Colonic mucosa (tissue), 4 donors: Measurements from ENCODE around the gene C1R. TPM values are rescaled to one million over a fixed set of nuclear protein-coding genes. Genes with fewer than 3 reads are reported as not detected.
"Not testable (repeated sequence)": the region's sequence is repeated elsewhere in the genome, so short reads cannot be mapped to it uniquely, and the experiment has no call there.

Source experiments
- DNase-seq: peaks from one replicate; pipeline ENCODE4 v3.0.0-alpha.2; 2020
- H3K27ac ChIP-seq: fragments of 200-600 bp; one replicate; pipeline ENCODE4 v1.8.0; 2021
- H3K27me3 ChIP-seq: fragments of 200-600 bp; one replicate; pipeline ENCODE4 v1.8.0; 2021
- H3K36me3 ChIP-seq: fragments of 200-600 bp; one replicate; pipeline ENCODE4 v1.8.0; 2021
- H3K4me1 ChIP-seq: fragments of 200-600 bp; one replicate; pipeline ENCODE4 v1.8.0; 2021; ENCODE audit warnings: mild to moderate bottlenecking
- H3K4me3 ChIP-seq: fragments of 200-600 bp; one replicate; pipeline ENCODE4 v1.8.0; 2021
- H3K9ac ChIP-seq, 2 donors: one replicate each; pipeline ENCODE4 v1.7.0; 2013; ENCODE audit warnings: control low read depth in 2 of 2, low read depth in 2 of 2, low read length in 2 of 2
- H3K9me3 ChIP-seq: fragments of 200-600 bp; one replicate; pipeline ENCODE4 v1.8.0; 2021
- CTCF ChIP-seq: fragments of 200-600 bp; IDR thresholded peaks from one replicate; pipeline ENCODE4 v1.8.0; 2022; ENCODE audit warnings: antibody characterized with exemption, mild to moderate bottlenecking
- intact Hi-C: fragments of 100-400 bp; cut with DNase I; formaldehyde crosslinking; loops from one replicate; pipeline ENCODE4 v1.14.1; 2022
- total RNA-seq, 2 donors: library from RNA; stranded (reverse); fragmentation: NEBNext Ultra II Directional in 1 of 2; extraction: Animal tissue kit (Norgen Biotek cat#: 25700) in 1 of 2; gene quantifications; one replicate each; pipeline ENCODE4 v1.2.1, GENCODE V29; 2021
- donor health status: healthy.
- donor health status: DM: no; HTN: no; CAD: no.
- donor health status: DM: no; HTN: no; CAD: no.

C1R gene
- total RNA-seq, 2 donors from 2014 or later, result 40.1 to 104 TPM

GRCh38 chr12:7059780-7060179 is 32.5 kb downstream of the C1R start:
- H3K4me3 ChIP-seq, result no peak overlapping the region
- intact Hi-C loops, result no loop called here
- H3K4me1 ChIP-seq, result no peaks in the 10 kb centered on the region
- no peak for DNase-seq
- no peak overlapping the region for H3K9ac ChIP-seq
- no peak for TF ChIP-seq CTCF
- no peaks in the 10 kb centered on the region for H3K36me3 ChIP-seq
- H3K9me3 ChIP-seq, result no peaks in the 10 kb centered on the region
- no peaks in the 10 kb centered on the region for H3K27me3 ChIP-seq
- H3K27ac ChIP-seq, result peak overlapping the region; percentile 9

GRCh38 chr12:7058850-7059395 is 33.3 kb downstream of the C1R start:
- no peaks in the 10 kb centered on the region for H3K36me3 ChIP-seq
- H3K4me1 ChIP-seq, result no peaks in the 10 kb centered on the region
- no peak overlapping the region for H3K9ac ChIP-seq
- intact Hi-C loops, result no loop called here
- H3K4me3 ChIP-seq, result no peak overlapping the region
- no peak overlapping the region for H3K27ac ChIP-seq
- no peak for DNase-seq
- H3K27me3 ChIP-seq, result no peaks in the 10 kb centered on the region
- no peaks in the 10 kb centered on the region for H3K9me3 ChIP-seq
- no peak for TF ChIP-seq CTCF

- intact Hi-C loops, result no loop called here
- Histone ChIP-seq H3K27ac (no peak overlapping the region), H3K27me3 (no peaks in the 10 kb centered on the region), H3K36me3 (no peaks in the 10 kb centered on the region), H3K4me1 (no peaks in the 10 kb centered on the region), H3K9ac (no peak overlapping the region), H3K4me3 (no peak overlapping the region), H3K9me3 (no peaks in the 10 kb centered on the region)
- no peak for DNase-seq
- TF ChIP-seq CTCF, result no peak
These were observed 33.9 kb downstream of the C1R start for GRCh38 chr12:7058163-7058845.

GRCh38 chr12:7055736-7056135 is 36.5 kb downstream of the C1R start:
- intact Hi-C loops, H3K27ac ChIP-seq, H3K4me3 ChIP-seq, H3K9me3 ChIP-seq, DNase-seq, H3K9ac ChIP-seq, H3K27me3 ChIP-seq, H3K4me1 ChIP-seq, H3K36me3 ChIP-seq: not testable (repeated sequence)

- no peak for TF ChIP-seq CTCF
- intact Hi-C loops, result no loop called here
- DNase-seq, result no peak
- Histone ChIP-seq H3K9me3 (no peaks in the 10 kb centered on the region), H3K27me3 (no peaks in the 10 kb centered on the region), H3K27ac (no peak overlapping the region), H3K4me1 (no peaks in the 10 kb centered on the region), H3K9ac (no peak overlapping the region), H3K4me3 (no peak overlapping the region), H3K36me3 (no peaks in the 10 kb centered on the region)
These were observed 37.3 kb downstream of the C1R start for GRCh38 chr12:7054925-7055324.

GRCh38 chr12:7049973-7050372 is 42.3 kb downstream of the C1R start:
- intact Hi-C loops, H3K4me1 ChIP-seq, H3K4me3 ChIP-seq, H3K9me3 ChIP-seq, DNase-seq, H3K27ac ChIP-seq, H3K27me3 ChIP-seq, H3K36me3 ChIP-seq, H3K9ac ChIP-seq: not testable (repeated sequence)

- H3K27ac ChIP-seq, H3K9me3 ChIP-seq, H3K9ac ChIP-seq, H3K36me3 ChIP-seq, H3K27me3 ChIP-seq, intact Hi-C loops, H3K4me3 ChIP-seq, H3K4me1 ChIP-seq, DNase-seq: not testable (repeated sequence)
These were observed 42.7 kb downstream of the C1R start for GRCh38 chr12:7049445-7049951.
